ENCODE measurements around the gene DGKI. TPM values are rescaled to one million over a fixed set of nuclear protein-coding genes. Genes with fewer than 3 reads are reported as not detected.

DGKI gene
- total and polyA plus RNA-seq, 2 of the 13 experiments (the other 11 are each of a cell fraction or from before 2014, with no cell fraction given), result 0.09 to 0.17 TPM

GRCh38 chr7:137715533-137715932 lies 131.2 kb downstream of the DGKI start:
- Histone ChIP-seq H3K27me3 (ENCODE audit: control insufficient read depth in 1 of 2, insufficient read depth in 2 of 2, low read length in 2 of 2) (peaks cover 0 to 48% of the 10 kb centered on the region in 2 experiments; a peak in 3 of 5 replicates), H3K9me3 (ENCODE audit: low read length) (no peaks in the 10 kb centered on the region), H3K79me2 (ENCODE audit: insufficient read depth, low read length) (no peaks in the 10 kb centered on the region), H3K4me3 (replicated peaks in 1 of 3; ENCODE audit: insufficient read depth in 1 of 3, low read depth in 2 of 3, low read length in 3 of 3) (no peak overlapping the region), H3K4me1 (ENCODE audit: insufficient read depth, low read length) (no peaks in the 10 kb centered on the region), H3K9ac (ENCODE audit: insufficient read depth, low read depth, low read length) (no peak overlapping the region), H3K36me3 (replicated peaks in 1 of 2; ENCODE audit: control insufficient read depth in 1 of 2, insufficient read depth in 2 of 2, low read length in 2 of 2) (no peaks in the 10 kb centered on the region), H2AFZ (ENCODE audit: low read length) (no peak overlapping the region), H3K27ac (ENCODE audit: extremely low read length, insufficient read depth, low read length) (no peak overlapping the region), H3K4me2 (ENCODE audit: low read depth, low read length) (no peak overlapping the region), H4K20me1 (ENCODE audit: insufficient read depth, low read length) (no peaks in the 10 kb centered on the region)
- no TSS peak for BruUV-seq (replicated peaks)
- ChIA-PET POLR2A (no interaction called here), CTCF (ENCODE audit: low intra/inter-chr PET ratio, low total read pairs) (no interaction called here)
- TF ChIP-seq ZFP36L2 (CRISPR knock-in tag; IDR thresholded peaks at IDR 0.05) (no peak), ZNF674 (CRISPR knock-in tag; IDR thresholded peaks at IDR 0.05; ENCODE audit: low read depth) (no peak), TFDP2 (CRISPR knock-in tag; IDR thresholded peaks at IDR 0.05) (no peak), RELA (CRISPR knock-in tag; IDR thresholded peaks at IDR 0.05) (no peak), EEA1 (CRISPR knock-in tag; IDR thresholded peaks at IDR 0.05; ENCODE audit: borderline replicate concordance) (no peak), ZNF713 (CRISPR knock-in tag; IDR thresholded peaks at IDR 0.05) (no peak), ZHX1 (CRISPR knock-in tag; IDR thresholded peaks at IDR 0.05; ENCODE audit: low read depth) (no peak), KDM5A (IDR thresholded peaks at IDR 0.05; ENCODE audit: borderline replicate concordance, low read length) (no peak), ZNF24 (IDR thresholded peaks at IDR 0.05) (no peak), MIER3 (CRISPR knock-in tag; IDR thresholded peaks at IDR 0.05; ENCODE audit: borderline replicate concordance) (no peak), MTA3 (CRISPR knock-in tag; IDR thresholded peaks at IDR 0.05) (no peak)
- TF ChIP-seq, protein P1, sequence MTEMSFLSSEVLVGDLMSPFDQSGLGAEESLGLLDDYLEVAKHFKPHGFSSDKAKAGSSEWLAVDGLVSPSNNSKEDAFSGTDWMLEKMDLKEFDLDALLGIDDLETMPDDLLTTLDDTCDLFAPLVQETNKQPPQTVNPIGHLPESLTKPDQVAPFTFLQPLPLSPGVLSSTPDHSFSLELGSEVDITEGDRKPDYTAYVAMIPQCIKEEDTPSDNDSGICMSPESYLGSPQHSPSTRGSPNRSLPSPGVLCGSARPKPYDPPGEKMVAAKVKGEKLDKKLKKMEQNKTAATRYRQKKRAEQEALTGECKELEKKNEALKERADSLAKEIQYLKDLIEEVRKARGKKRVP (CRISPR knock-in tag; IDR thresholded peaks at IDR 0.05), result no peak
- FAIRE-seq, result no peak
- intact Hi-C loops (cut with micrococcal nuclease; ENCODE audit: unreplicated experiment) (no loop called here), in situ Hi-C loops (cut with HindIII; ENCODE audit: extremely low pct_ligation_motif_present, low pct_unique_long_range_greater_than_20kb) (no loop called here)
- no peak for DNase-seq (ENCODE audit: low spot score)
- no peak for ATAC-seq
